ENCODE measurements around the gene HCN1.

DNA sequence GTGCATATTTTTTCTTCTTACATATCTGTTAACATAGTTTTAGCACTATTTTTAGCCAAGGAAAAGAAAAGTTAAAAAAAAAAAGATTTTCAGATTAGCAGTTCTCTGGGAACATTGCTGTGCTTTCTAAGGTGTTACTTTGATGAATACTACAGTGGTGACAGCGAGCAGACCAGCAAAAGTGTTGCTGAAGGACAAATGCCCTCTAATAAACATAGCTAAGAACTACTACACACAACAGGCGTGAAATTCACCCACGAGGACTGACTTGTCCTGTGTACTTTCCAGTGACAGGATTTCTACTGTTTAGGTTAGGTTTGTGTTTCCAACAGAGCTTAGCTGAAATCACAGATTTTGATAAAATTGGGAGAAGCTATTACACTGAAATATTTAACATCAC is 153.8 kb downstream of the HCN1 start:
- TF ChIP-seq CTCF (conservative IDR thresholded peaks at IDR 0.05; ENCODE audit: low read depth, low read length) (no peak), BHLHE40 (IDR thresholded peaks at IDR 0.05; ENCODE audit: low read depth, low read length) (no peak), POLR2A (IDR thresholded peaks at IDR 0.05; ENCODE audit: low read depth, low read length) (no peak), CEBPB (IDR thresholded peaks at IDR 0.05; ENCODE audit: low read depth, low read length) (no peak), RAD21 (IDR thresholded peaks at IDR 0.05; ENCODE audit: low read length) (no peak), MAZ (IDR thresholded peaks at IDR 0.05; ENCODE audit: borderline replicate concordance, low read depth, low read length) (no peak)

Data from IMR-90 (cell line).